IPS-18a (cell line): ENCODE results near the gene CPTP.

Experiments used
- H3K27ac ChIP-seq: one replicate; pipeline ENCODE4 v1.5.1; 2013; ENCODE audit warnings: low read length
- H3K27me3 ChIP-seq: one replicate; pipeline ENCODE4 v1.6.1; 2013; ENCODE audit warnings: mild to moderate bottlenecking, low read length; ENCODE audit not compliant: control insufficient read depth, insufficient read depth
- H3K36me3 ChIP-seq: one replicate; pipeline ENCODE4 v1.6.1; 2013; ENCODE audit warnings: low read depth, low read length; ENCODE audit not compliant: control insufficient read depth
- H3K4me1 ChIP-seq: one replicate; pipeline ENCODE4 v1.6.1; 2013; ENCODE audit warnings: low read depth, low read length; ENCODE audit not compliant: control insufficient read depth
- H3K4me3 ChIP-seq: one replicate; pipeline ENCODE4 v1.5.1; 2013; ENCODE audit warnings: low read length
- H3K9ac ChIP-seq: one replicate; pipeline ENCODE4 v1.6.1; 2013; ENCODE audit warnings: mild to moderate bottlenecking, low read length, moderate library complexity
- H3K9me3 ChIP-seq: one replicate; pipeline ENCODE4 v1.6.1; 2013; ENCODE audit warnings: low read depth, low read length; ENCODE audit not compliant: control insufficient read depth

CPTP gene

GRCh38 chr1:1336931-1337792, 12.6 kb downstream of the CPTP start:
- Histone ChIP-seq H3K4me3 (no peak overlapping the region), H3K27ac (no peak overlapping the region), H3K27me3 (no peaks in the 10 kb centered on the region), H3K4me1 (no peaks in the 10 kb centered on the region), H3K36me3 (peaks cover 6% of the 10 kb centered on the region), H3K9me3 (no peaks in the 10 kb centered on the region), H3K9ac (no peak overlapping the region)

GRCh38 chr1:1337793-1338147, 13.2 kb downstream of the CPTP start:
- Histone ChIP-seq H3K36me3 (peaks cover 6% of the 10 kb centered on the region), H3K27me3 (no peaks in the 10 kb centered on the region)

GRCh38 chr1:1338278-1338677, 13.7 kb downstream of the CPTP start:
- H3K36me3 ChIP-seq = peaks cover 6% of the 10 kb centered on the region
- no peak overlapping the region for H3K27ac ChIP-seq
- H3K9me3 ChIP-seq = no peaks in the 10 kb centered on the region
- H3K9ac ChIP-seq = no peak overlapping the region
- no peaks in the 10 kb centered on the region for H3K27me3 ChIP-seq
- H3K4me1 ChIP-seq = no peaks in the 10 kb centered on the region
- no peak overlapping the region for H3K4me3 ChIP-seq

More at GRCh38 chr1:1337793-1338147, 13.2 kb downstream of the CPTP start:
- H3K9me3 ChIP-seq = no peaks in the 10 kb centered on the region
- no peak overlapping the region for H3K9ac ChIP-seq
- H3K4me3 ChIP-seq = no peak overlapping the region
- no peak overlapping the region for H3K27ac ChIP-seq
- H3K4me1 ChIP-seq = no peaks in the 10 kb centered on the region

GRCh38 chr1:1340185-1340584, 15.6 kb downstream of the CPTP start:
- Histone ChIP-seq H3K36me3 (peaks cover 6% of the 10 kb centered on the region), H3K4me1 (no peaks in the 10 kb centered on the region), H3K27me3 (no peaks in the 10 kb centered on the region), H3K9ac (no peak overlapping the region), H3K4me3 (no peak overlapping the region), H3K9me3 (no peaks in the 10 kb centered on the region), H3K27ac (no peak overlapping the region)

GRCh38 chr1:1340791-1341548, 16.4 kb downstream of the CPTP start:
- Histone ChIP-seq H3K36me3 (peaks cover 6% of the 10 kb centered on the region), H3K4me3 (no peak overlapping the region), H3K27ac (no peak overlapping the region), H3K9ac (no peak overlapping the region), H3K27me3 (no peaks in the 10 kb centered on the region), H3K4me1 (no peaks in the 10 kb centered on the region), H3K9me3 (no peaks in the 10 kb centered on the region)

GRCh38 chr1:1341549-1342021, 17.0 kb downstream of the CPTP start:
- no peaks in the 10 kb centered on the region for H3K4me1 ChIP-seq
- no peaks in the 10 kb centered on the region for H3K9me3 ChIP-seq
- no peaks in the 10 kb centered on the region for H3K27me3 ChIP-seq
- peaks cover 6% of the 10 kb centered on the region for H3K36me3 ChIP-seq
- H3K27ac ChIP-seq = no peak overlapping the region
- no peak overlapping the region for H3K9ac ChIP-seq
- no peak overlapping the region for H3K4me3 ChIP-seq

- Histone ChIP-seq H3K9ac (no peak overlapping the region), H3K9me3 (no peaks in the 10 kb centered on the region), H3K4me1 (no peaks in the 10 kb centered on the region), H3K27me3 (no peaks in the 10 kb centered on the region), H3K4me3 (no peak overlapping the region), H3K36me3 (peaks cover 6% of the 10 kb centered on the region), H3K27ac (no peak overlapping the region)
Measured at GRCh38 chr1:1342061-1342562, 17.5 kb downstream of the CPTP start.

GRCh38 chr1:1342584-1343115, 18.0 kb downstream of the CPTP start:
- Histone ChIP-seq H3K27me3 (no peaks in the 10 kb centered on the region), H3K36me3 (peaks cover 6% of the 10 kb centered on the region), H3K4me3 (no peak overlapping the region), H3K9me3 (no peaks in the 10 kb centered on the region), H3K4me1 (peaks cover 5% of the 10 kb centered on the region), H3K9ac (no peak overlapping the region), H3K27ac (no peak overlapping the region)

- no peaks in the 10 kb centered on the region for H3K9me3 ChIP-seq
- H3K27ac ChIP-seq = no peak overlapping the region
- peaks cover 5% of the 10 kb centered on the region for H3K36me3 ChIP-seq
- peaks cover 10% of the 10 kb centered on the region for H3K4me1 ChIP-seq
- H3K27me3 ChIP-seq = no peaks in the 10 kb centered on the region
- H3K4me3 ChIP-seq = no peak overlapping the region
- H3K9ac ChIP-seq = no peak overlapping the region
Measured at GRCh38 chr1:1343811-1344421, 19.3 kb downstream of the CPTP start.

- no peak overlapping the region for H3K4me3 ChIP-seq
- H3K27ac ChIP-seq = no peak overlapping the region
- H3K4me1 ChIP-seq = peaks cover 10% of the 10 kb centered on the region
- H3K9ac ChIP-seq = no peak overlapping the region
- H3K9me3 ChIP-seq = no peaks in the 10 kb centered on the region
- peaks cover 4% of the 10 kb centered on the region for H3K36me3 ChIP-seq
- no peaks in the 10 kb centered on the region for H3K27me3 ChIP-seq
Measured at GRCh38 chr1:1344655-1345361, 20.2 kb downstream of the CPTP start.

- Histone ChIP-seq H3K36me3 (peaks cover 4% of the 10 kb centered on the region), H3K9me3 (no peaks in the 10 kb centered on the region), H3K4me1 (peaks cover 10% of the 10 kb centered on the region), H3K27me3 (no peaks in the 10 kb centered on the region), H3K27ac (no peak overlapping the region), H3K9ac (no peak overlapping the region), H3K4me3 (no peak overlapping the region)
Measured at GRCh38 chr1:1345384-1345783, 20.8 kb downstream of the CPTP start.
